Sigmoid colon (tissue), 4 donors: ENCODE results near the gene PELI3.

ENCODE experiments used
- EP300 ChIP-seq, 4 donors: sonication (generic); formaldehyde crosslinking; IDR thresholded peaks; one replicate each; pipeline ENCODE4 v1.6.1; 2017; ENCODE audit warnings: antibody characterized with exemption in 4 of 4
- POLR2A ChIP-seq, 2 donors: fragments of 450-650 bp; IDR thresholded peaks; one replicate each; pipeline ENCODE4 v1.6.1; 2016; ENCODE audit warnings: antibody characterized with exemption in 2 of 2, mild to moderate bottlenecking in 2 of 2, moderate library complexity in 2 of 2
- POLR2AphosphoS5 ChIP-seq, 4 donors: sonication (generic); formaldehyde crosslinking; IDR thresholded peaks; one replicate each; pipeline ENCODE4 v1.6.1; 2017; ENCODE audit warnings: antibody characterized with exemption in 4 of 4
- TF ChIP-seq, protein P1 (sequence below), 4 experiments: fragments of 450-650 bp in 3 of 4; fragments of 200-600 bp in 1 of 4; IDR thresholded peaks; one replicate each; pipeline ENCODE4 v1.5.1; 2016 to 2019; ENCODE audit warnings: antibody characterized with exemption in 4 of 4, mild to moderate bottlenecking in 3 of 4, moderate library complexity in 2 of 4

GRCh38 chr11:66418986-66419308 lies 47.8 kb upstream of the PELI3 start:
- no peak for TF ChIP-seq POLR2A (IDR thresholded peaks at IDR 0.05)
- TF ChIP-seq, protein P1, sequence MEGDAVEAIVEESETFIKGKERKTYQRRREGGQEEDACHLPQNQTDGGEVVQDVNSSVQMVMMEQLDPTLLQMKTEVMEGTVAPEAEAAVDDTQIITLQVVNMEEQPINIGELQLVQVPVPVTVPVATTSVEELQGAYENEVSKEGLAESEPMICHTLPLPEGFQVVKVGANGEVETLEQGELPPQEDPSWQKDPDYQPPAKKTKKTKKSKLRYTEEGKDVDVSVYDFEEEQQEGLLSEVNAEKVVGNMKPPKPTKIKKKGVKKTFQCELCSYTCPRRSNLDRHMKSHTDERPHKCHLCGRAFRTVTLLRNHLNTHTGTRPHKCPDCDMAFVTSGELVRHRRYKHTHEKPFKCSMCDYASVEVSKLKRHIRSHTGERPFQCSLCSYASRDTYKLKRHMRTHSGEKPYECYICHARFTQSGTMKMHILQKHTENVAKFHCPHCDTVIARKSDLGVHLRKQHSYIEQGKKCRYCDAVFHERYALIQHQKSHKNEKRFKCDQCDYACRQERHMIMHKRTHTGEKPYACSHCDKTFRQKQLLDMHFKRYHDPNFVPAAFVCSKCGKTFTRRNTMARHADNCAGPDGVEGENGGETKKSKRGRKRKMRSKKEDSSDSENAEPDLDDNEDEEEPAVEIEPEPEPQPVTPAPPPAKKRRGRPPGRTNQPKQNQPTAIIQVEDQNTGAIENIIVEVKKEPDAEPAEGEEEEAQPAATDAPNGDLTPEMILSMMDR (IDR thresholded peaks at IDR 0.05): no peak
- TF ChIP-seq EP300 (IDR thresholded peaks at IDR 0.05): no peak
- no peak for TF ChIP-seq POLR2AphosphoS5 (IDR thresholded peaks at IDR 0.05)
